Dermis microvascular lymphatic vessel endothelial cell (primary cell): ENCODE measurements around the gene MOB2. TPM values are rescaled to one million over a fixed set of nuclear protein-coding genes. Genes with fewer than 3 reads are reported as not detected.

Experiments used
- total RNA-seq: library from RNA; depleted of rRNA; stranded (reverse); fragments of >200 nt; gene quantifications from 2 replicates; pipeline ENCODE4 v1.2.1, GENCODE V29; 2014

The MOB2 gene
- total RNA-seq, 1 donor from 2014 or later, result 42.2 TPM

Other genes with a start within 250 kb of the MOB2 start
- 16.6 and 34.5 TPM in 2 replicates for gene TOLLIP, start 177.1 kb downstream of the MOB2 start, total RNA-seq
- 0.38 and 0.39 TPM in 2 replicates for gene BRSK2, start 96.8 kb downstream of the MOB2 start, total RNA-seq
- 0.26 and 0.76 TPM in 2 replicates for gene DUSP8, start 85.5 kb upstream of the MOB2 start, total RNA-seq
- gene KRTAP5-1, start 98.5 kb upstream of the MOB2 start, total RNA-seq, result not detected in 2 replicates
- not detected in 2 replicates for gene KRTAP5-2, start 111.5 kb upstream of the MOB2 start, total RNA-seq
- not detected in 2 replicates for gene KRTAP5-3, start 121.7 kb upstream of the MOB2 start, total RNA-seq
- not detected in 2 replicates for gene KRTAP5-4, start 135.4 kb upstream of the MOB2 start, total RNA-seq
- gene KRTAP5-5, start 143.0 kb upstream of the MOB2 start, total RNA-seq, result not detected in 2 replicates
- gene KRTAP5-6, start 210.4 kb upstream of the MOB2 start, total RNA-seq, result 0.13 and 0.25 TPM in 2 replicates